ENCODE results near the gene FOSL1. TPM values are rescaled to one million over a fixed set of nuclear protein-coding genes. Genes with fewer than 3 reads are reported as not detected.

FOSL1 gene
- 12.9 and 18.0 TPM in 2 replicates for total RNA-seq (2014; rRNA removed; shearing (Covaris generic))

DNA sequence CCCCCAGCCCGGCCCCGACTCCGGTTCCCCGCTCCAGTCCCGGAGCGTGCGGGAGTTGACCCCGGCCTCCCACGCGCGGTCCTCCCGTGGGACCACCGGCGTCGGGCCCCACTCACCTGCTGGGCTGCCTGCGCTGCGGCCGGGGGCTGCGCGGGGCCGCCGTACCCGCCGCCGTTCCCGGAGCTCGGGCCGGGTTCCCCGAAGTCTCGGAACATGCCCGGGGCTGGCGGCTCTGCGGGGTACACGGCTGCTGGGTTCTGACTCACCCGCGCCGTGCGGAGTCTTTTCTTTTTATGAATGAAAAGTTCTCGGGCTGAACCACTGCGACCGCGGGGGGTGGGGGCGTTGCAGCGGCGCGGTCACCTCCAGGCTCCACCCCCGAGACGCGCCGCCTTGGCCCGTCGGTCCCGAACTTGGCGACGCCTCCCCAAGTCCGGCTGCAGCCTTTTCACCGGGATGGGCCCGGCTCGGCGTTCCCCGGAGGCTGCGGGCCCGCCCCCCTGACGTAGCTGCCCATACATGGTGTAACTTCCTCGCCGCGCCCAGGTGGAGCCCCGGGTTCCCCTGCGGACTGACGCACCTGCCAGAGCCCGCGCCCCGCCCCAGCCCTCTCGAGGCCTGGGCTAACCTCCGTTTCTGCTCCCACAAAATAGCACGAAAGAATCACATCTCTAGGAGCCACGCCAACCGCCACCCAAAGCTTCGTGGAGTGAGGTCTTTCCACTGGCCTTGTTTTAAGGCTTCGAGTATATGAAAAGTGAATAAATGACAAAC lies at the start of gene FOSL1:
FOSL1 (minus strand) TSS at position 264 of the 774 bp plus-strand sequence; CDS start at position 215, 49 bp downstream.
- DNase-seq (ENCODE audit: low spot score): peak; percentile 93

DNA sequence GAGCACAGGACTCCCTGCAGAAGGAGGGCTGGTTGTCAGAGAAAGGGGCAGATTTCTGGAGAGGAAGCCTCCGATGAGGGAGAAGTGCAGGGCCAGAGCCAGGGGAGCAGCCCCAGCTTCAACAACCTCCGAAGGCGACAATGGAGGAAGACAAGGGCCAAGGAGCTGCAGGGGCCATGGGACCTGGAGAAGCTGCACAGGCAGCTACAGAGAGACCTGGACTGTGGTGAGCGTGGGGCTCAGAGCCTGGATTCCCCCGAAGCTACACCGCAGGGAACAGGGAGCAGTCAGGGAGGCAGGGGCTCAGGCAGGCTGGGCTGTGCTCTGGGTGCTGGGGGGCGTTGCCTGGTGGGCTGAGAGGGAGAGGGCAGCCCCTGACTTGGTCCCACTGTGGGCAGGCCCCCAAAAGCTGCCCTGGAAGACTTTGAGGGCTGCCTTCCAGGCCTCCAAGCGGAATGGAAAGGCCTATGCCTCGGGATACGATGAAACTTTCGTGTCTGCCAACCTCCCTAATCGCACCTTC lies 47.5 kb upstream of the FOSL1 start:
- no peak for DNase-seq (ENCODE audit: low spot score)

DNA sequence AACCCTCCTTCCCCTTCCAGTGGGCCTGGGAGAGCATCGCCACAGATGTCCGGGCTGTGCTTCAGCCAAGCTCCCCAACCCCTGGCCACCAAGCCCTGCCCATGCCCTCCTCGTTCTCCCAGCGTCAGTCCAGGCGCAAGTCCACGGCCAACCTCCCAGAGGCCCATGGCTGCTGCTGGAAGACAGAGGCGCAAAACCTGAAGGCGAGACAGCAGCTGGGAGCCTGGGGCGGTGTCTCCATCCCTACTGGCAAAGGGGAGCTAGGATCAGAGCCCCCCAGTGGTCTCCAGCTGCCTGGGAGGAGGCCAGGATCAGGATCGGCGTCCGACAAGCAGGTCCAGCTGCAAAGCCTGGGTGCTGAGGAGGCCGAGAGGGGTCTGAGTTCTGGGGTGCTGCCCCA lies 46.9 kb upstream of the FOSL1 start:
- no peak for DNase-seq (ENCODE audit: low spot score)

DNA sequence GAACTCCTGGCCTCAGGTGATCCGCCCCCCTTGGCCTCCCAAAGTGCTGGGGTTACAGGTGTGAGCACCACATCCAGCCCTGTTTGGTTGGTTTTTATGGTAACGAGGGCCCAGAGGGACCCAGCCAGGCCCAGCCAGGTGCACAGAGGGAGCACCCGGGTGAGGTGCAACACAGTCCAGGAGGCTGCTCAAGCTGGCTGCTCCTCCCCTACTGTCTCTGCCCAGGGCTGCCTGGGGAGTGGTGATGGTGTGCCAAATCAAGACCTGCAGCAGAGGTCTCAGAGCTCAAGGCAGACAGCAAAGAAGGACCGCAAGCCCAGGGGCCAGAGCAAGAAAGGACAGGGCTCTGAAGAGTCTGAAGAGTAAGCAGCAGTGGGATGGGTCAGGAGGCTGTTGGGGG lies 46.5 kb upstream of the FOSL1 start:
- DNase-seq (ENCODE audit: low spot score): no peak

DNA sequence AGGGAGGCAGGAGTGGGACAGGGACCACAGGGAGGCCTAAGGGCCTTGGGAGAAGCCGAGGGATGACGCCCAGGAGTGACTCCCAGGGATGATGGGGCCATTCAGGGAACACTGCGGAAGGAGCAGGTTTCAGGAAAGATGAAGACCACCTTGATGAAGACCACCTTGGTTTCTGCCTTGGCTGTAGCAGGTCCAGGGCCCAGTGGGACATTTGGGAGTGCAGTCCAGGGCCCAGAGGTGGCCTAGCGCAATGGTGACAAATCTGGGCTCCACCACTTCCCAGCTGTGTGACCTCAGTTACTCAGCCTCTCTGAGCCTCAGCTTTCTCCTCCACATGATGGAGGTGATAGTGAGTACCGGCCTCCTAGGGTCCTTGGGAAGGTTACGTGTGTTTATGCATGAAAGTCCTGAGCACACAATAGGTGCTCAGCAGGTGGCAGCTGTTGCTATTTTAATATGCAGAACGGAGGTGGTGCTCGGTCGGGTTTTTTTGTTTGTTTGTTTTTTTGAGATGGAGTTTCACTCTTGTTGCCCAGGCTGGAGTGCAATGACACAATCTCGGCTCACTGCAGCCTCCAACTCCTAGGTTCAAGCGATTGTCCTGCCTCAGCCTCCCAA lies 45.9 kb upstream of the FOSL1 start:
- DNase-seq (ENCODE audit: low spot score): no peak

DNA sequence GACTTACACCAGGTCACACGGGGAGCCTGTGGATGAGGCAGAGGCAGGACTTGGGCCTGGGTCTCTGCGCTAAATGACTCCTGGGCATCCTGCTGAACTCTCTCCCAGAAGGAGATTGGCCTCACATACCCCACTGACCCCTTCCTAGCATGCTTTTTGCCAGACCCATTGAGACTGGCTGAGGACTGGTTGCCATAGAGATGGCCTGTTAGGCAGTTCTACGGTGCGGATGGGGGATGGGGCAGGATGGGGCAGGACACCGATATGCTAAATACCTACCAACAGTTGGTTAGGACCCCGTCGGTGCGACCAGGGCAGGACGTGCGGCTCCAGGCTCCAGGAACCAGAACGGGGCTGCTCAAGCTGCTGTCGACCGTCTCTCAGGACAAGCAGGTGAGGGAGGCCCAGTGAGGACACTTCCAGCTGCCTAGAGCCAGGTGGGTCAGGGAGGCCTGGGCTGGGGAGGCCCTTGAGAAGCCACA lies 45.3 kb upstream of the FOSL1 start, which contains the start of gene TSGA10IP:
TSGA10IP (plus strand) TSS at position 51 of the 482 bp plus-strand sequence; CDS start at position 247, 196 bp downstream.
- no peak for DNase-seq (ENCODE audit: low spot score)

DNA sequence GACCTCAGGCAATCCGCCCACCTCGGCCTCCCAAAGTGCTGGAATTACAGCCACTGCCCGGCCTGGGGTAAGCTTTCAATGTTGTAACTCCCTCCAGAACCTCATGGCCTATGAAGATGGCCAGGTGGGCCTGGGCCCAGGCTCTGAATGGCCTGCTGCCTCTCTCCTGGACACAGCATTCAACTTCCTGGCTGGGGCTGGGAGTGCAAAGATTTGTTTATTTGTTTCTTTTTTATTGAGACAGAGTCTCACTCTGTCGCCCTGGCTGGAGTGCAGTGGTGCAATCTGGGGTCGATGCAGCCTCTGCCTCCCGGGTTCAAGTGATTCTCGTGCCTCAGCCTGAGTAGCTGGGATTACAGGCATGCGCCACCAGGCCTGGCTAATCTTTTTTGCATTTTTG lies 44.6 kb upstream of the FOSL1 start:
- DNase-seq (ENCODE audit: low spot score): no peak

DNA sequence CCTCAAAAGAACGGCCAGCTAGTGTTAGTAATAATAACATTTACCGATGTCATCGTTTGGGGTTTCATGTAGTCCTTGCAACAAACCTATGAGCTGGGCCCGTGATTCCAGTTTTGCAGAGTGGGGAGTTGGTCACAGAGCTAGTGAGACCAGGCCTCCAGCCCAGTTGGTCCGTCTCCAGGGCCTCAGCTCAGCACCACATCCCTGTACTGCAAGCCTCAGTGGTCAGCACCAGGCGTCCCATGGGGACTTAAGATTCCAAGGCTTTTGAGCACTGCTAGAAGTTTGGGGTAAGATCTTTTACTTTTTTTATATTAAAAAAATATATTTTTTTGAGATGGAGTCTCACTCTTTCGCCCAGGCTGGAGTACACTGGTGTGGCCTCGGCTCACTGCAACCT lies 44.0 kb upstream of the FOSL1 start:
- DNase-seq (ENCODE audit: low spot score): no peak

DNA sequence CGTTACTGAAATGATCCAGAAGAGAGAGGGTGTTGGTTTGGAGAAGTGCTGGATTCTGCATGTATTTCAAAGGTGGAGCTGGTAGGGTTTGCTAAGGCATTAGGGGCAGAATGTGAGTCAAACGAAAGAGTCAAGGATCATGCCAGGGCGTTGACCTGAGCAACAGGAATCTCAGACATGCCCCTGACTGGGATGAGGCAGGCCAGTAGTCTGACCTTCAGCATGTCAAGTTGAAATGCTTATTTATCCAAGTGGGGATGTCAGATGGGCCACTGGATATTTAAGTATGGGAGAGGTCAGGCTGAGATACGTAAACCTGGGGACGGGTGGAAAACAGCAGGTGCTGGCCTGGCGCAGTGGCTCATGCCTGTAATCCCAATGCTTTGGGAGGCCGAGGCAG lies 42.3 kb upstream of the FOSL1 start:
- DNase-seq (ENCODE audit: low spot score): no peak

DNA sequence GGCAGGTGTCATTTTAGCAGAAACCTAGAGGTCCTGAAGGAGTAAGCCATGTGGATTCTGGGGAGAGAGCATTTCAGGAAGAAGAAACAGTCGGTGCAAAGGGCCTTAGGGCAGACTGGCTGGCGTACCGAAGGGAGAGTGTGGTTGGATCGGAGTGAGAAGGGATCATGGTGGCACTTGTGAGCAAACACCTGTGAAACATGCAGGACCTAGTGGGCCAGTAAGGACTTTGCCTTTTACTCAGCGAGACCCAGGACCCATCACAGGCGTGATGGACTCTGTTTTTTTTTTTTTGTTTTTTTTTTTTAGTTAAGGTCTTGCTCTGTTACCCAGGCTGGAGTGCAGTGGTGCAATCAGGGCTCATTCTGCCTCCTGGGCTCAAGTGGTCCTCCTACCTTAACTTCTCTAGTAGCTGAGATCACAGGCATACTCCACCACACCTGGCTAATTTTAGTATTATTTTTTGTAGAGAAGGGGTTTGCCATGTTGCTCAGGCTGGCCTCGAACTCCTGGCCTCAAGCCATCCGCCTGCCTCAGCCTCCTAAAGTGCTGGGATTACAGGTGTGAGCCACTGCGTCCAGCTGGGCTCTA lies 41.6 kb upstream of the FOSL1 start:
- no peak for DNase-seq (ENCODE audit: low spot score)

DNA sequence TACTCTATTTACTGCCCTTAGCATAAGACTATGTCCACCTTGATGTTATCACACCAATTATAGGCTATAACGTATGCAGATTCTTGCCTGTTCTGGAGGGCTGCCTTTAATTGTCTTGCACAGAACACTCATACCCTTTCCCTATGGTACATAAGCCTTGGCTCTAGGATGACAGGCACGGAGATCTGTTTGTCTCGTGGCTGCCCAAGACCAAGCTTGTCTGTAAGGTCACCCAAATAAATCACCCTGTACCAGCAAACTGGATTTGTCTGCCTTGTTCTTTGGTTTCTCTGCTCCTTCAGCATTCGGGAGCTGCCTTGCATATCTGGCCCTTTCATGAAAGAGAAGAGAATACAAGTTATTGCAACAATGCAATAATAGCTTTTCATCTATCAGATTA lies 37.6 kb upstream of the FOSL1 start:
- DNase-seq (ENCODE audit: low spot score): no peak

DNA sequence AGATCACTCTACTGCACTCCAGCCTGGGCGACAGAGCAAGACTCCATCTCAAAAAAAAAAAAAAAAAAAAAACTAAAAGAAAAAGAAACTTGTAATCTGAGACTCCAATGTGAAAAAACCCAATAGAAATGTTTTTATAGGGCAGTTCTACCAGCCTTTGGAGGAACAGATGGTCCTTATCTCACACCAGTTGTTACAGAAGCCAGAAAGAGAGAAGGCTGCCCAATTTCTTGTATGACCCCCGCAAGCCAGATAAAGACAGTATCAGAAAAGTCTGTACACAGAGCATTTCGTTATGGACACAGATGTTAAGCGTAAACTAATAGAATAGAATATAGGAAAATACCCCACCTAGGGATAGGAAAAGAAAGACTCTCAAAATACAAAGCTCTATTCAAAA lies 33.8 kb upstream of the FOSL1 start:
- DNase-seq (ENCODE audit: low spot score): no peak

DNA sequence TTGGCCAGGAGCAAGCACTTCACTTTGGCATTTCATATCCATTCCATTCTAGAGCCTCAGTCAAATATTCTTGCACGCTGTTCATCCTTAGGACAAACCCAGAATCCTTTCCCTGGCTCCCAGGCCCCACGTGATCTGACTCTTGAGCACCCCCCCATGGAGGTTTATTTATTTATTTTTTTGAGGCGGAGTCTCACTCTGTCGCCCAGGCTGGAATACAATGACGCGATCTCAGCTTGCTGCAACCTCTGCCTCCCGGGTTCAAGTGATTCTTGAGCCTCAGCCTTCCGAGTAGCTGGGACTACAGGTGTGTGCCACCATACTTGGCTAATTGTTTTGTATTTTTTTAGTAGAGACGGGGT lies 32.4 kb upstream of the FOSL1 start:
- DNase-seq (ENCODE audit: low spot score): no peak

DNA sequence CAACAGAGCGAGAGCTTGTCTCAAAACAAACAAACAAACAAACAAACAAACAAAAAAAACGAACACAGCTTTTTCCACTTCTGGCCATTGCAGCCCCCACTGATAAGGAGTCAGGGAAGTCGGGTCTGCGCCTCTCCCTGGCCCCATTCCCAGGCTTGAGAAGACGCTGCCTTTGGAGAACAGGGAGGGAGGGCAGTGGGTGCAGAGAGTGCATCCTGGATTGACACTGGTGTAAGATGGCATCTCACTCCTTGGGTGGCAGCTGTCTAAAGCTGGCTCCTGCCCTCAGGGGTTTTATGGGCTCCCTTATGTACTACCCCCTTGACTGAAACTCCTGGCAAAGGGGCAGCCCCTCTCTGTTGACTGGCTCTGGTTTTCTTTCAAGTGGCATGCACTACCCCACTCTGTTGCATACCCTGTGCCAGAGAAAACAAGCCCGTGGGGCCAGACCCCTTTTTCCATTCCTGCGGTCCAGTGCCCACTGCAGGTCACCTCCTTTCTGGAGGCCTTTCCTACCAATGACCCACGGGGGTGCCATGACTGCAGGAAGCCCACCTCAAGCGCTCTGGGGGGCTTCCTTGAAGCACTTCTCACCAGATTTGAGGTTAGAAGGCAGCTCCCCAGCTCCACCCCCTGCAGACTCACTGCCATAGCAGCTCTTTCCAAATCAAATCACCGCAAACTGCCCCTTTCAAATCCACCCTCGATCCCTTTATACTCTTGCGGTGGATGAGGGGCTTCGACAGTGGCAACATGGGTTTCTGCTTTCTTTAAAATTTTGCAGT lies 31.8 kb upstream of the FOSL1 start:
- no peak for DNase-seq (ENCODE audit: low spot score)

DNA sequence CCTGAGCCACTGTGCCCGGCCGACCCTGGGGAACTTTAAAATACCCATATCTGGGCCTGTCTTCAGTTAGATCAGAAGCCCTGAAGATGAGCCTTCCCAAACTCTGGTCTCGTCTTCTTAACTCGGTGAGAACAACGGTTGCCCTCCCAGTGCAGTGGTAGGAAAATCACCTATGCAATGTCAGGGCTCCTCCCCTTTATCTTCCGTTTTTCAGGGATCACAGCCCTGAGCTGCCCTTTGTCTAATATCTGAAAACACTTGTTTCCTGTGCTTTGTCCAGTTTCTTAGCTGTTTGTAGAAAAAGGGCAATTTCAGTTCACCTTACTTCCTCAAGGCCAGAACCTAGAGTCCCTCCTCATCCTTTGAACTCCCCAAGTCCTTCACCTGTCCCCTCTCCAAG lies 28.5 kb upstream of the FOSL1 start:
- no peak for DNase-seq (ENCODE audit: low spot score)

DNA sequence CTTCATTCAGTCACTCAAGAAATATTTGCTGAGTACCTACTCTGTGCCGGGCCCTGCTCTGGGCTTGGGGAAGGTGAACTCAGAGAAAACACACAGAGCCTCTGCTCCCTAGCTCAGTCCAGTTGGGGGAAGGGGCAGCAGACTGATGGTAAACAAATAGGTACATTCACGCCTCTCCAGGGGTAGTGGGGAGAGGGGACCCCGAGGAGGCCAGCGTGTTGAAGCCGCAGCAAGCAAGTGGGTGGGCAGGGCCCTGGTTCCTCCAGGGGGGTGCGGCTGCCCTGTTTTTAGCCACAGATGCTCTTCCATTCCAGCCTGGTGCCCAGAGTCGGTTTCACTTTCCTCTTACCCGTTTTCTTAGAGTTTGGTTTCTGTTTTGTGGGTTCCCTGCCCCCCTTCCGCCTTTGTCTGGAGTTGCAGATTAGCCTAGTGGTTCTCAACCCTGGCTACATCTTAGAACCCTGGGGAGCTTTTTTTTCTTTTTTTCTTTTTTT lies 27.8 kb upstream of the FOSL1 start:
- no peak for DNase-seq (ENCODE audit: low spot score)

DNA sequence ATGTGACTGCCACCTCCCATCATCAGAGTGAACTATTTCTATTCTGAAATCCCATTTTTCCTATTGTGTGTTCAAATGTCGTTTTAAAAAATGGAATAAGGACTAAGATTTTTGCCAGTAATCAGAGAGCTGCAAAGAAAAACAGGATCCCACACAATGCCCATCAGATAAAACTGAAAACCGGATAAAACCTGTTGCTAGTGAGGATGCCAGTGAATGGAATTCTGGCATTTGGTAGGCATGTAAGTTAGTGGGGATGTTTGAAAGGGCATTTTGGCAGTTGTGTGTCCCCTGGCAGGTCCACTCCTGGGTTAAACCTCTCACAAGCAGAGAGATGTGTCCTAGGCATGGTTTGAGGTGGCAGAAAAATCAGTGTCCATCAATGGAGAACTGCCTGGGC lies 25.2 kb upstream of the FOSL1 start:
- DNase-seq (ENCODE audit: low spot score): no peak

DNA sequence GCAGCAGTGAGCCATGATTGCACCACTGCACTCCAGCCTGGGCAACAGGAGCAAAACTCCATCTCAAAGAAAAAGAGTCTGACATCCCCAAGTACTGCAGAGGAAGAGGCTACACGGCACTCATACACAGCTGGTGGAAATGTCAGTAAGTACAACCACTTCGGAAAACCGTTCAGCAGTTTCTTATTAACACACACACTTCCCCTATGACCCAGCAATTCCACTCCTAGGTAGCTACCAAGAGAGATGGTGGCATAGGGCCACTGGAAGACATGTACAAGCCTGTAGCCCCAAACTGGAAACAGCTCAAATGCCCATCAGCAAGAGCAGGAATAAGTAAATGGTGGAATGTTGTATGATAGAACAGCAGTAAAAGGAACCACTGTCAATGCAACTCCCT lies 22.4 kb upstream of the FOSL1 start:
- no peak for DNase-seq (ENCODE audit: low spot score)

DNA sequence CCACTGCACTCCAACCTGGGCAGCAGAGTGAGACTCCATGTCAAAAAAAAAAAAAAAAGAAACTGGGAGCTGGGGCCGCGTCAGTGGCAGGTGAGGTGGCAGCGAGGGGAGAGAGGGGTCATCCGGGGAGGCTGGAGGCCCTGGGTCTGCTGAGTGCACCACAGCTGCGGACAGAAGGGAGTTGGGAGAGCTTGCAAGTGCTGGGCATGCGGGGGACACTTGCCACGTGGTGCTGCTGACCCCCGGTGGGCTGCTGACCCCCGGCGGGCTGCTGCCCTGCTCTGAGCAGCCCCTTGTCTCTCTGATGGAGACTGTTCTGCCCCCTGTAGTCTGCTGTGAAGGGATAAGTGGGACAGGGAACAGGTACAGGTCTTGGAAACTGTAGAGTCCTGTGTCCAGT lies 21.7 kb upstream of the FOSL1 start:
- no peak for DNase-seq (ENCODE audit: low spot score)

DNA sequence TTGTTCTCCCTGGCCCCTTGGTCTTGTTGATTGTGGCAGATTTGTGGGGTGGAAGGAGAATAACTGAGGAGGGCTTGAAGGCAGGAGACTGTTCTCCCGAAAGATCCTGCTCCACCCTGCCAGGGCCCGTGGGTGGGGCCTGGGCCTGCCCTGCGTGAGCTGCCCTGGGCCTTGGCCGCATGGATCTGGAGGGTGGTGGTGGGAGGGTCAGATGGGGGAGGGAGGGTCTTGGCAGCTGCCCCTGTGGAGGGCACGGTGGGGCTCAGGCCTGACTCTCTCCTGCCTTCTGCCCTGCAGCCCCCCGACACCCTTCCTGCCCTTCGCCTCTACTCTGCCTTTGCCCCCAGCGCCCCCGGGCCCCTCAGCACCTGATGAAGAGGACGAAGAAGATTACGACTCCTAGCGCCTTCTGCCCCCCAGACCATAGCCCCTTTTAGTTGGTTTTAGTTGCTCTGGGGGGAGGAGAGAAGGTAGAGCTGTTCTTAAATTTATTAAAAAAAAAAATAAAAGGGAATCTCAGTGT lies 20.9 kb upstream of the FOSL1 start:
- no peak for DNase-seq (ENCODE audit: low spot score)

DNA sequence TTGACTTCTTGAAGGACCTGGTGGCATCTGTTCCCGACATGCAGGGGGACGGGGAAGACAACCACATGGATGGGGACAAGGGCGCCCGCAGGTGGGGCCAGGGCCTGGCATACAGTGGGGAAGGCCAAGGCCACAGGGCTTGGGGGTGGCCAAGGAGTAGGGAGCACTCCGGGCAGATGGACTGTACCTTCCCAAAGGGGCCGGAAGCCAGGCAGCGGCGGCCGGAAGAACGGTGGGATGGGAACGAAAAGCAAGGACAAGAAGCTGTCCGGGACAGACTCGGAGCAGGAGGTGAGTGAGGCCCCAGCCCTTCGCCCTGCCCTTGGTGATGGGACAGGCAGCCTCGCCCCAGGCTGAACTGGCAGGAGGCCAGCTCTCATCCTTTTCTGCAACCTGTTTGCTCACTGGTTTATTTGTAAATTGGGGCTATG lies 20.2 kb upstream of the FOSL1 start:
- no peak for DNase-seq (ENCODE audit: low spot score)
